Activated CD8-positive, alpha-beta memory T cell treated with anti-CD3 and anti-CD28 coated beads, Interleukin-2, amount 50 U/mL, for 24 hours (primary cell): ENCODE results near the gene TBC1D8.

Experiments used
- DNase-seq: peaks from one replicate; pipeline ENCODE4 v3.0.0-alpha.2; 2020; ENCODE audit errors: extremely low read depth

Gene TBC1D8

DNA sequence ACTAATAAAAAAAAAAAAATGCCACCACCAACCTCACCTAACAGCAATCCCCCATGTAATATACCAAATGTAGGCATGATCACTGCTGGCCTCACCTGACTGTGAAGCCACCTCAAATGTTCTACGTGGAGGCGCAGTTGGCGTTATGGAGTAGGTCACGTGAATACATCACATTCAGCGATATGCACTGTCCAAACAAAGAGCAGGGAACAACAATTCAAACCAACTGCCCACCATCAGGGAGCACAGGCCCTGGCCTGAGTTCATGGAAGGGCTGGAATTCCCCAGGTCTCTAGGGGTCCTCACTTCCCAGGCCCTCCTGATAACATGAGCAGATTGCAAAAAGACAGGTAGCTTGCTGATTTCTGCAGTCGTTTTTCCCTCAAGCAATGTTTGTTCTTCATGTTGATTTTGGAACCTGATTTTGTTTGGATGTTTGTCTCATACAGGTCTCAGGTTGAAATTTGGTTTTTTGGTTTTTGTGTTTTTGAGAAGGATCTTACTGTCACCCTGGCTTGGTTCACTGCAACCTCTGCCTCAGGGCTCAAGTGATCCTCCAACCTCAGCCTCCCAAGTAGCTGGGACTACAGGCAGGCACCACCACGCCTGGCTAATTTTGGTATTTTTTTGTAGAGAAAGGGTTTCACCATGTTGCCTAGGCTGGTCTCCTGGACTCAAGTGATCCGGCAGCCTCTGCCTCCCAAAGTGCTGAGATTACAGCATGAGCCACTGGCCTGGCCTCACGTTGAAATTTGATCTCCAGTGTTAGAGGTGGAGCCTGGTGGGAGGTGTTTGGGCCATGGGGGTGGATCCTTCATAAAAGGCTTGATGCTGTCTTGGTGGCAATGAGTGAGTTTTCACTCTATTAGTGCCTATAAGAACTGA lies 15.5 kb downstream of the TBC1D8 start:
- DNase-seq = no peak

DNA sequence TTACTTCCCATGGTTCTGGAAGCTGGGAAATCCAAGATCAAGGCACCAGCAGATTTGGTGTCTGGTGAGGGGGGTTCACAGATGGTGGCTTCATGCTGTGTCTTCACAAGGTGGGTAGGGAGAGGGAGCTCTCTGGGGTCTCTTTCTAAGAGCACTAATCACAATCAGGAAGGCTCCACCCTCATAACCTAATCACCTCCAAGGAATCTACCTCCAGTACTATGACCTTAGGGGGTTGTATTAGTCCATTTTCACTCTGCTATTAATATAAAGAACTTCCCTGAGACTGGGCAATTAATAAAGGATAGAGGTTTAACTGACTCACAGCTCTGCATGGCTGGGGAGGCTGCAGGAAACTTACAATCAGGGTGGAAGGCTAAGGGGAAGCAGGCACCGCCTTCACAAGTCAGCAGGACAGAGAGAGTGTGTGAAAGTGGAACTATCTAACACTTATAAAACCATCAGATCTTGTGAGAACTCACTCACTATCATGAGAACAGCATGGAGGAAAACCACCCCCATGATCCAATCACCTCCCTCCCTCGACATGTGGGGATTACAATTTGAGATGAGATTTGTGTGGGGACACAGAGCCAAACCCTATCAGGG lies 17.6 kb downstream of the TBC1D8 start:
- no peak for DNase-seq

DNA sequence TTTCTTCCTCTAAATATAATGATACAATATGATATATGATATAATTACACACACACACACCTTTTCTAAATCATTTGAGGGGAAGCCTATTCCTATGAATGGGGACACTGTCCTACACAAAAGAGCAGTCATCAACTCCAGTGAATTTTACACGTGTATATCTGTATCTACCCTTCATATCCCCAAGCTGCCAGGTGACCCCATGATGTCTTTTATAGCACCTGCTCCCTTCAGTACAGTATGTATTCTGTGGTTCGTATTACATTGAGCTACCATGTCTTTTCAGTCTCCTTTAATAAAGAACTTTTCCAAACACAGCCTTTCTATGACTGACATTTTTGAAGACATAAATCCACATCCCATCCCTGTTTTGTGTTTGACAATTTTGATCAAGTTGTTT lies 19.0 kb downstream of the TBC1D8 start:
- DNase-seq = no peak

DNA sequence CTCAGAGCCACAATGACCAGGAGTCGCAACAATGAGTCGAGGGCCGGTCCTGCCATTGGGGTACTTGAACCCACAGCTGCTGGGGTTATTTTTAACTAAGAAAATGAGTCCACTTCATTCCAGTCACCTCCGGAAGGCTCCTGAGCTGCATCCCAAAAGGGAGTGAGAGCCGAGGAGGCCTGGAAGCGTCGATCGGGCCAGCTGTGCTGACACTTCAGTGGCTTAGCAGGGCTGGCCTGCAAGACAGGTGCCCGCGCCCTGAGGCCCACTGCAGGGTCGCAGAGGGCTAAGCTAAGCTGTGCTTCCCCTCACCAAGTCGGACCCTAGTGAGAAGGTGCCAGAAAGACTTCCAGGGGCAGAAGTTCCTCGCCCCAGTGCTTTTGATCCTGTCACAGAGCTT lies 21.1 kb downstream of the TBC1D8 start:
- no peak for DNase-seq

DNA sequence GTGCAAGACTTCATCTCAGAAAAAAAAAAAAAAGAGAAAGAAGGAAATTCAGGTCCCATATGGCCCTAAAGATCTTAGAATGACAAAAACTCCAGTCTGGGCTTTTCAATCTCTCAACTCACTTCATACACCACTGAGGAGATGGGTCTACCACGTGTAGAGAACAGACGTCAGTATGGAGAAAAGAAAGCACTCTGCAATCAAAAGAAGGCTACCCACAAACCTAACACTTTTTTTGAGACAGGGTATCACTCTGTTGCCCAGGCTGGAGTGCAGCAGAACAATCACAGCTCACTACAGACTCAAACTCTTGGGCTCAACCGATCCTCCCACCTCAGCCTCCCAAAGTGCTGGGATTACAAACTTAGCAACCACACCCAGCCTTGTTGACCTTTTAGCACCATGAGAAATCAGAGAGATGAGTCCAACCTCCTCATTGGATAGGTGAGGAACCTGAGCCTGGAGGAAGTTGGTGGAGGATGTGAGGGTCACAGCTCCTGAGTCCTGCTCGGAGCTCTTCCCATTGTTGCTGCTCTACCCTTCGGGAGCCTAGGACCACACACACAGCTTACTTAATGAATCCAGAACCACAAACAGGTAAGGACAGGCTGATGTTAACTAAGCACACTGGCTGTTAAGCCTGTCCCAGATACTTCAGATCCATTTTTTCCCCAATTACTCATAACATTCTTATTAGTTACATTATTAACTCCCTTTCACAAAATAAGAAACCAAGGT lies 23.7 kb downstream of the TBC1D8 start:
- DNase-seq = no peak

DNA sequence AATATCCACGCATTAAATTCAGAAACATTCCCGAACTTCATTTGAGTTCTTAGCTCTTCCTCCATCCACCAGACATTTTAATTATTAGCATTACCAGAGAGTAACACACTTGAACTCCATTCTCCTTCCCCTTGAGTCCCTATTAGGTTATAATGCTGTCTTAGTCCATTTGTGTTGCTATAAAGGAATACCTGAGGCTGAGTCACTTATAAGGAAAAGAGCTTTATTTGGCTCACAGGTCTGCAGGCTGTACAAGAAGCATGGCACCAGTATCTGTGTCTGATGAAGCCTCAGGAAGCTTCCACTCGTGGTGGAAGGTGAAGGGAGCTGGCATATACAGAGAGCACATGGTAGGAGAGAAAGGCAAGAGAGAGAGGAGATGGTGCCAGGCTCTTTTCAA lies 25.4 kb downstream of the TBC1D8 start:
- DNase-seq = no peak

DNA sequence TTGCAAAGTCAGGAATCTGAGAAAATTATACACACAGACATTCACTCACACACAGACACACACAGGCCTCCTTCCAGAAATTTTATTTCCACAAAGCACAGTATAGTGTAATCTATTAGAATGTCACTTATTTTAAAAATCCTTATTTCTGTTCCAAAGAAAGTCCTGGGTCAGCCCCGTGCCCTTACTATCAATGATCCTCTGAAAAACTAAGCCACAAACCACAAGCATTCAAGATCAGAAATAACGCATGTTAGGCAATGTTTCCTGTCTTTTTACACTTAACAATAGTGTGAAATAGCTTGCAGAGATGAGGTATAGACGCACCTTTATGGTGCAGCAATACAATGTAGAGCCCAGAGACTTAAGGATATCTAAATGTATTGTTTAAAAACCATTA lies 25.8 kb downstream of the TBC1D8 start:
- no peak for DNase-seq

DNA sequence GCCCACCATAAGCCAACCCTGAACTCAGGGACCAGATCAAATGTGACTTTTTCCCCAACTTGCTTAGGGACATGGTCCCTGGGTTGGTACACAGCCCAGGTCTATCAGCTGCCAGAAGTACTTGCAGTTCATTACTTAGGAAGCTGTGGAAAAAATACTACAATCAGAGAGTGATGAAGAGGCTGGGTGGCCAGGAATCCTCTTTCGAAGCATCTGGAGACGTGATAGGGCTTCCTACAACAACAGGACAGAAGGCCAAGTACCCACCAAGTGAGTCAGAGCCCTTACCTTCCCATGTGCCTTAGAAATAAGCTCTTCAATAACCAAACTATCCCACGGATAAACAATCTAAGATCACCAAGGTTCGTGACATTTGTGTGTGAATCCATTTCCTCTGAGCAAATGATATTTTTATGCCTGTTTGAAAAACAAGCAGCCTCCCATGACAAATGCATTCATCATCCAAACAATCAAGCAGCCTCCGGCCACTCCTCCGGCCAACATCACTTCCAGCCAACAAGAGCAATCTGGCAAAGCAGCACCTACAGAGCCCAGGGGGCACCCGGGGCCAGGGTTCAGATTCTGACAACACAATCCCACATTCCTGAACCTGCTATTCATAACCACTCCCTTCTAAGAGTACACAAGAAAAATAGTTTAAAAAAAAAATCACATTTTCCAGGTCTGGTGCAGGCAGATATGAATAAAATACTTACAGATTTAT lies 26.4 kb downstream of the TBC1D8 start:
- no peak for DNase-seq

DNA sequence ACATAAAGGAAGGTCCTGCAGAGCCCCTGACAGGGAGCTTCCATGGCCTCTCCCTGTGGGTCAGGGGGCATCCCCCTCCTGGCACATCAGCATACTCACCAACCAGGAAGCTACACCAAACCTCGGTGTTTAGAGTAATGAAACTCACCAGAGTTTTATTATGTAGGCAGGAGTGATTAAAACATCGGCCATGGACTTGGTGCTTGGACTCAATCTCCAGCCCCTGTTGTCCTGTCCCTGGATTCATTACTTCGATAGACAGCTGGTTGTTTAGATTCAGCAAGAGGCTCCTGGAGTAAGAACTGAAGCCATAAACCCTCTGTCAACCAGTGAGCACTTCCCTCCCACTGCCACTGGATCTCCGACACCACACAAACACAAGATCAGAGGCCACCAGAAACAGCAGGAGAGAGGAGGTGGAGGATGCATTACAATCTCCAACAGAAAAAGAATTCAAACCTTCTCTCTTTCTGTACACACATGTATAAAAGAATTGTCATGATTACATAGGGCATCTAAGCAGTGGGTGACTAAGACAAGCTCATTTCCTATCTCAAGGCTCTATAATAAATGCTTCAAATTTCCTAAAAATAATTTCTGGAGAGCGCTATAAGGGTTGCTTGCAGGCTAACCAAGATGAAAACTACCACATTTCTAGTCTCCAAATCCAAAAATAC lies 27.2 kb downstream of the TBC1D8 start:
- no peak for DNase-seq

DNA sequence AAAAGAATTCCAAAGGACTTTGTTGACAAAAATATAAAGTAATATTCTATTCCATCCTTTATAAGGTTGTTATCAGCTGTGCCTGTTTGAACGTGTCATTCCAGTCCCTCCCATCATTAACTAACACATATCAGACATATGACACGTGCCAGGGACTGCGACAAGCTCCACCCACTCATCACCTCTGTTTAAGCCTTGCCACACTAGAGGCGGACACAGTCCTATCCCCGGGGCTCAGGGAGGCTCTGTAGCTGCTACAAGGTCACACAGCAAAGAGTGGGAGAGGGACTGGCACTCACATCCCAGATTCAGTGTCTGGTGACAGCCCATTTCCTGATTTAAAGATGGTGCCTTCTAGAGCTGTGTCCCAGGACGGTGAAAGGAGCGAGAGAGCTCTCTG lies 30.0 kb downstream of the TBC1D8 start:
- DNase-seq = no peak

DNA sequence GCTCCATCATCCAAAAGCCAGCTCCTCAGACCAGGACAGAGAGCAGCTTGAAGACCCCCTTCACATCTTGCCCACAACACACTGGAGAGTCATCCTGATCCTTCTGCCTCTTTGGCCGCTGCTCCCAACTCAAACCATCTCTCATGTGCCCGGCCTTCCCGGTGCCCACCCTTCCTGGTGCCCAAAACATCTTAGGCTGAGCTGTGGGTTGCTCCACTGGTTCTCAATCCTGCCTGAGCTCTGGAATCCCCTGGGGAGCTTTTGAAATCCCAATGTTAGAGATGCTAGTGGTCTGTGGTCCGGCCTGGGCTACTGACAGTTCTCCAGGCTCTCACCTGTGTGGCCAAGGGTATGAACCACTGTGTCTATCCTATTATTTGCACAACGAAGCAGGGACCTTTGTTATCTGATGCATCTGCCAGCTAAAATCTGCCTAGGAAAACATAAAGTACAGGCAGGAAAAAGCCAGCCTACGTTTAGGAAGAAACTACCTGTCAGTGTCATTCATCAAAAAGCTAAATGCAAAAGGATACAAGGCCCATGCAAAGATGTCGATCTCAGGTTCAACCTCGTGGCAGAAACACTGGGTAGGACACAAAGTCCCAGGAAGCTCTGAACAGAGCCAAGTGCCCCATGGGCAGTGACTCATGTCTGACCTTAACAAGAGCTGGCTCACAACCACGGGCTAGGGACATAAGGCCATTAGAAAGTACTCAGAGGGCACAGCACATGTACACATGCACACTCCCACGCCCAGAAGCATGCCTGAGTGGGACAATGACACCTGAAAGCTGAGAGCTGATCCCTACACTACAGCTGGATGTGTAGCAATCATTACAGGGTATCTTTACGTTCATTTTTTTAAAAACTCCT lies 30.8 kb downstream of the TBC1D8 start:
- DNase-seq = no peak

DNA sequence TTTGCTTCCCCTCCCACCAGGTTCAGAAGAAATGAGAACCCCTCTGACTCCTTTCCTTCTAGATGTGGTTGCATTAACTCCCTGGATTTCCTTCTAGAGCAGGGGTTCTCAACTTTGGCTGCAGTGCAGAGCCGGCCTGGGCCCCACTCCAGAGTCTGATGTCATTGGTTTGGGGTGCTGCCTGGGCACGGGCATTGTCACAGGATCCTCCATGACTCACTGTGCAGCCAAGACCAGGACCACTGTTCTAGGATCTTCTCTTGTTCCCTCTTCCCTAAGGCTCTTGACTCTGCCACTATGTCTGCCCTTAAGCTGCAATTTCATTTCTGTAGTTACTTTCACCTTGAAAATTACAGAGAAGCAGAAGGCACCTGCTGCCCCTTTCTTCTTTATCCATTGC lies 31.8 kb downstream of the TBC1D8 start:
- DNase-seq = no peak

DNA sequence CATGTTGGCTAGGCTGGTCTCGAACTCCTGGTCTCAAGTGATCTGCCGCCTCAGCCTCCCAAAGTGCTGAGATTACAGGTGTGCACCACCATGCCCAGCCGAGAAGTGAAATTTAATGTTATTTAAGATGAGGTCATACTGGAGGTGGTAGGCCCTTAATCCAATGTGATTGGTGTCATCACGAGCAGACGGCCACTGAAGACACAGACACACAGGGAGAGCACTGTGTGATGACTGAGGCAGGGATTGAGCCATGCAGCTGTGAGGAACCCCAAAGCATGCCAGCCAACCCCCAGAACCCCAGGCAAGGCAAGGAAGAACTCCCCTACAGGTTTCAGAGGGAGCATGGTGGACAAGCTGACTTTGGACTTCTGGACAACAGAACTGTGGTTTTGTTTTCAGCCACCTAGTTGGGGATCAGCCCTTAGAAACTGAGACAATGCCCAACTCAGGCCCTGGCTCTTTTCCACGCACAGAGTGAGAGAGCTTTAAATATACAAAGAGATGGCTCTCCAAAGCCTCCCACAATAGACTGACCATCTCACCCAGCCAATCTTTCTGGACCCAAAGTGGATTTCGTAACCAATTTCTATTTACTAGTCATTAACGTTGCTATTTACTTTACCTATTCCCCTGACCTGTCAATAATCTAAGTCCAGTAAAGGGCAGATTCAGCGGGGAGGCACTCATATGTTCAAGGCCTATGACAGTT lies 34.2 kb downstream of the TBC1D8 start:
- no peak for DNase-seq

DNA sequence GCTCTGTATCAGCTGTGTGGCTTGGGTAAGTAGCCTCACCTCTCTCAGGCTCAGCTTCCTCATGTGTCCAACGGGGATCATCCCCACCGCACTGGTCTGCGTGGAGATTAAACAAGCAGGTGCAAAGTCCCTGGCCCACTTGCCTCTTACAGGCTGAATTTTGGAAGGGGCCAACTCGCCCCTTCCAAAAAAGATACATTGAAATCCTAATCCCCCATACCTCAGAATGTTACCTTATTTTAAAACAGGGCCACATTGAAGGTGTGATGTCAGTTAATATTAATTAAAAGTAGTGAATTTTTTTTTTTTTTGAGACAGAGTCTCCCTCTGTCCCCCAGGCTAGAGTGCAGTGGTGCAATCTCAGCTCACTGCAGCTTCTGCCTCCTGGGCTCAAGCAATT lies 34.8 kb downstream of the TBC1D8 start:
- DNase-seq = no peak

DNA sequence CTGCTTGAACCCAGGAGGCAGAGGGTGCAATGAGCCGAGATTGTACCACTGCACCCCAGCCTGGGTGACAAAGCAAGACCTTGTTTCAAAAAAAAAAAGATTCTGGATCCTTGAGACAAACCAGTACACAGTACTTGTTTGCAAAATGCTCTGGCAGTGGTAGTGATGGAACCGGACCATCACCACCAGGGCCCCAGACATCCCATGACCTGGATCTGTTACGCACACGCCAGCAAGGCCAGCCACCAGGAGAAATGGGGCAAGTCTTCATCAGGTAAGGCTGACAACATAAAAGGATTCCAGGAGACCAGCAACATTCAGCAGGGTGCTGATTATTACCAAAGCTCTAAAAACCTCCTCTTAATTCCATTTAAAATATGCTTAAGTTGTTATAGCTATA lies 35.5 kb downstream of the TBC1D8 start:
- no peak for DNase-seq

DNA sequence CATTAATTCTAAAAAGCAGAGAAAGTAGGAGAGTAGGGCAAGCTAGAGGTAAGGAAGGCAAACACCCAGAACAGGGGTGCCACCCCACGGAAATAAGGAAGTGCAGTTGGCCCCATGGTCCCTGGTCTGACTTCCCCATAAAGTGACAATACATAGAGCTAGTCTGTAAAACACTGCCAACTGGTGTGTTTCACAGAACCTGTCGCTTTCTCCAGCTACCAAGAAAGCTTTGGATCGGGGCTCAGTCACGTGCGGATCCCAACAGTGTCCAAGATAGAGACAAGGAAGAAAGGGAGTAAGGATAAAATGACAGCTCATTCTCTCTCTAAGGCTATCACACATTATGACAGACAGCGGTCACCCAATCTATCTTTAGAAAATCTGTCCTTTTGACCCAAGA lies 36.4 kb downstream of the TBC1D8 start:
- DNase-seq = no peak

DNA sequence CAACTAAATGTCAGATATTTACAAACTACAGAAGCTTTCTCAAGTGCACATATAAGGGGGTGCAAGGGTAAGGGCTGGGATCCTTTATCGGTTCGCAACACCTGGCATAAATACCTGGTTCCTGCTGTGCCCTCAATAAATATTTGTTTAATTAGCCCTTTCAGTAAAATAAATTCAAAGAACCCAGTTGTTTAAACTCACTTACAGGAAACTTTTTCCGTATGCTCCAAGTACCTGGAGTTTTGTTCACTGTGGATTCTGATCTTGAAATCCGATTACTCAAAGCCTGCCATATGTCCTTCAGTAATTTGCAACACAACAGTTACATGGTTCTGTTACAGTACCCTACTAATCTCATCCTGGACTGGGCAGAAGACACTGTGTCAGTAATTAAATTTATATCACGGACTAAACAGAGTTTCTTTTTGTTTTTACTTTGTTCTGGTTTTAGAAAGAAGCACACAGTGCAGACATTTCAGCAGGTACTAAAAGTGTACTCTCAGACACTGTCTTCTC lies 36.9 kb downstream of the TBC1D8 start:
- DNase-seq = no peak

DNA sequence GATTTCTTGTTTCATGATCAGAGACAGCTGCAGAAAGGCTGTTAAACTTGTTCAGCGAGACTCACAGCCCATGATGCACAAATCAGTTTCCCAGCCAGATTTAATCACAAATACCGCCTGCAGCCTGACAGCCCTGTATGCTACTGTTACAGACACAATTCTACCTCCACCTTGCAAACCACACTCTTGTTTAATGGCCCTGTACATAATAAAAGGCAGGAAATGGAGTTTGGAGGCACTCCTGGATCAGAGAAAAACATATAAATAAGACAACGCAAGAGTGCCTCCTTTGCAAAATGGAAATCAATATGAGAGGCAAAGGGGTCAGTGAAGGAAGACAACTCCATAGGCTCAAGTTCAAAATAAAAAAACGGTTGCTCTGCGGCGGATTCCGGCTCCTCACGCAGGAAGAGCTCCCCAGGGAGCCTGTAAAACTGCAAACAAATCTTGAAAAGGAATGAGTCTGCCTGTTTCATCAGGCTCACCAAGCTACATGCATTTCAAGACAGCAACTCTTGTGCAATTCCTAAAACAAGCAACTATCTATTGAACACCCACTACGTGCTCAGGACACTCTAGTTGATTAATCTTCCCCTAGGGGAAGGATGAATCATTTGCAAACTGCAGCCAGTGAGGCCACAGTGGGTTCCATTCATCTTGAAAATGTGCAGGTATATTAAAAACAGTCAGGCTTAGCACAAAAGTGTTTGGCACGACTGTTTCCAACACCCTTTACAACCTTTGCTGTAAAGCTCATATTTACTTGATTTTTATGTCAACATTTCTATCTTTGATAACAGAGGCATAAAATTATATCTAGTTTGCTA lies 37.5 kb downstream of the TBC1D8 start:
- DNase-seq = no peak

DNA sequence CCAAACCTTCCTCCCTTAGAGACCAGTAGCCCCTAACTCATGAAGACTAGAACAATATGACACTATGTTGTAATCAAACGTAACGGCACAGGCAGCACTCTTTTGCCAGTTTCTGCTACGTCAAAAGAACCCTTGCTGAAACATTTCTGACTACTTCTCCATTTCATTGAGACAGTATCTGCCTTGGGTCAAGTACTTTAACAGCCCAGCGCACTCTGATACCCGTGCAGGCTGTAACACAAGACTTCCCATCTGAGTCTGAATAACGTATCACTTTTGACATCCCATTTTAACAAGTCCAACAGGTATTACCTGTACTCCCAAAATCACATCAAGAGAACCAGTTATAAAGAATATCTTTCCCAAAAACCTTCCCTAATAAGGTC lies 38.4 kb downstream of the TBC1D8 start:
- no peak for DNase-seq
